Measurements from ENCODE around the gene SLC30A4. TPM values are rescaled to one million over a fixed set of nuclear protein-coding genes. Genes with fewer than 3 reads are reported as not detected.

The SLC30A4 gene
- total RNA-seq, 2 experiments from 2014 or later, result 3.2 to 3.5 TPM

GRCh38 chr15:45435124-45435903 is 87.2 kb downstream of the SLC30A4 start:
- Mint-ChIP-seq H3K36me3 (no peaks in the 10 kb centered on the region), H3K27ac (no peak overlapping the region), H3K27me3 (peaks cover 38% of the 10 kb centered on the region), H3K4me1 (peaks cover 2% of the 10 kb centered on the region), H3K9me3 (no peaks in the 10 kb centered on the region), H3K4me3 (no peak overlapping the region)
- ATAC-seq (ENCODE audit: low read depth) (no peak), DNase-seq (no peak)
- POLR2A ChIA-PET, result no interaction called here

DNA sequence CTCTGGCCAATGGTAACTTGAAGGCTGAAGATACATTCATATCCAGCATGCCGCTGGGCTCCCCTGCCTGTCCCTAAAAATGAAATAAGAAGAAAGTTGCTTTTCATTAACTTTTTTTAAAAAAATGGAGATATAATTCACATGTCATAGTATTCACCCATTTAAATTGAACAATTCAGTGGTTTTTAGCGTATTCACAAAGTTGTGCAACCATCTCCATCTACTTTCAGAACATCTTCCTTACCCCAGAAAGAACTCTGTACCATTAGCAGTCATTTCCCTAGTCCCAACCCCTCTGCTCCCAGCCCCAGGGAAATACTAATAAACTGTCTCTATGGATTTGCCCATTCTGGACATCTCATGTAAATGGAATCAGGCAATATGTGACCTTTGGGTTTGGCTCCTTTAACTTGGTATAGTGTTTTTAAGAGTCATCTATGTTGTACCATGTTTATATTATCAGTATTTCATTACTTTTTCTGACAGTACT is 88.4 kb downstream of the SLC30A4 start:
- DNase-seq (no peak), ATAC-seq (ENCODE audit: low read depth) (no peak)
- Mint-ChIP-seq H3K9me3 (no peaks in the 10 kb centered on the region), H3K4me3 (no peak overlapping the region), H3K27me3 (peaks cover 38% of the 10 kb centered on the region), H3K4me1 (peaks cover 2% of the 10 kb centered on the region), H3K36me3 (no peaks in the 10 kb centered on the region), H3K27ac (no peak overlapping the region)
- POLR2A ChIA-PET, result no interaction called here

DNA sequence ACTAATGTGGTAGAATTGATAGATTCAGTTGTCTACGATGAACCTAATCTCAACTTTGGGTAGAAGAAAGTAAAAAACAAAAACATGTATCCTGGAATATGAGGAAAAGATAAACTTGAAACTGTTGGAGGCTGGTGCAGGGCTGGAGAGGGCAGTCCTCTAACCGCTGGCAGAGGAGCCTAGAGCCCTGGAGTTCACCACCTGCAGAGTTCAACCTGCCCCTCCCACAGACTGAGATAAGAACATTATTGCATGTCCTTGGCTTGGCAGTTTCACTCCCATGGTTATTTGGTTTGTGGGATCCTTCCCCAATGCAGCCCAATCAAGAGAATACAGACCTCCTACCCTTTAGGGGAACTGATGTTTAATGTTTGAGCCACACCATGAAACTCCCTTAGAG is 91.0 kb downstream of the SLC30A4 start:
- Mint-ChIP-seq H3K36me3 (no peaks in the 10 kb centered on the region), H3K4me1 (peaks cover 2% of the 10 kb centered on the region), H3K27me3 (peaks cover 37% of the 10 kb centered on the region), H3K4me3 (no peak overlapping the region), H3K27ac (no peak overlapping the region), H3K9me3 (no peaks in the 10 kb centered on the region)
- POLR2A ChIA-PET, result interaction anchor here (1.1 kb wide), 1 partner anchor 26 kb away, joined by 4 read pairs; no protein-coding TSS in a partner anchor
- no peak for DNase-seq
- ATAC-seq (ENCODE audit: low read depth), result no peak

DNA sequence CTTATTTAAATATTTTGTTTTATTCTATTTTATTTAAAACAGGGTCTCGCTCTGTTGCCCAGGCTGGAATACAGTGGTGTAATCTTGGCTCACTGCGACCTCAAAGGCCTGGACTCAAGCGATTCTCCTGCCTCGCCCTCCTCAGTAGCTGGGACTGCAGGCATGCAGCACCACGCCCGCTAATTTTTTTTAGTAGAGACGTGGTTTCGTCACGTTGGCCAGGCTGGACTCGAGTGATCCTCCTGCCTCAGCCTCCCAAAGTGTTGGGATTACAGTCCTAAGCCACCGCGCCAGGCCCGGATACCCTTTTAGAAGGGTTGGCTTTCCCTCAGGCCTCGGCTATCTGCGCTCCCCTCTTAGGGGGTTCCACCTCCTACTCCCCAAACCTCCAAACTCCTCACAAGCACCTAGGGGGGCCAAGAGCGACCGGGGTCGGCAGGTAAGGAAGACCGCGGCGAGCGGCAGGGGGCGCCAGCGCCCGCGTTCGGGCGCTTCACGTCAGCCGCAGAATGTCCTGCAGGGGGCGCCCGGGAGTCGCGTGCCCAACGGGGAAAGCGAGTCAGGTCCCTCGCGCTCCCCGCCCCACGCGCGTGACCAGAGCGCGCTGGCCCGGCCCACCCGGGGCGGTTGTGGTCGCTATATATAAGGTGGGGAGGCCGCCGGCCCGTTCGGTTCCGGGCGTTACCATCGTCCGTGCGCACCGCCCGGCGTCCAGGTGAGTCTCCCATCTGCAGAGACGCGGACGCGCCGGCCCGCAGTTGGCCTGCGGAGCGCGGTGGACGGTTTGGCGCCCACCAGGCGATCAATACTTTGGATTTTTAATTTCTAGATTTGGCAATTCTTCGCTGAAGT is 92.4 kb downstream of the SLC30A4 start:
- H3K4me3 Mint-ChIP-seq, result peak overlapping the region; percentile 70
- POLR2A ChIA-PET, result interaction anchor here (1.1 to 2.0 kb wide), 3 partner anchors 27 to 157 kb away, joined by 4 to 6 read pairs (median 4); partner anchors contain the start of gene BLOC1S6
- DNase-seq, result peak; percentile 95
- H3K27me3 Mint-ChIP-seq, result peaks cover 30% of the 10 kb centered on the region
- peaks cover 2% of the 10 kb centered on the region for H3K4me1 Mint-ChIP-seq
- H3K36me3 Mint-ChIP-seq, result no peaks in the 10 kb centered on the region
- ATAC-seq (ENCODE audit: low read depth), result peak; percentile 92
- no peaks in the 10 kb centered on the region for H3K9me3 Mint-ChIP-seq
- H3K27ac Mint-ChIP-seq, result no peak overlapping the region

Other genes with a start within 250 kb of the SLC30A4 start
- 1 to 10 TPM; 2.9 to 3.5 TPM for gene GATM, start 144.2 kb downstream of the SLC30A4 start, total RNA-seq
- gene BLOC1S6, start 64.6 kb upstream of the SLC30A4 start, total RNA-seq, result 10 to 100 TPM; 40.1 to 40.6 TPM
- 10 to 100 TPM; 65.6 to 66.8 TPM for gene SQOR, start 112.3 kb upstream of the SLC30A4 start, total RNA-seq

Data from activated naive CD8-positive, alpha-beta T cell treated with anti-CD3 and anti-CD28 coated beads, Interleukin-2, amount 10 ng/mL, durations not matched to agents 7 days and 5 days (primary cell).